Activated T-helper 17 cell treated with anti-CD3 and anti-CD28 coated beads, Interleukin-2, amount 50 U/mL, for 72 hours (primary cell): Measurements from ENCODE around the gene IQCM. TPM values are rescaled to one million over a fixed set of nuclear protein-coding genes. Genes with fewer than 3 reads are reported as not detected.
"Not testable (repeated sequence)": the region's sequence is repeated elsewhere in the genome, so short reads cannot be mapped to it uniquely, and the experiment has no call there.

Experiments used
- ATAC-seq: fragments of 150-1000 bp; cut with Tn5 transposase; replicated peaks from 2 replicates; pipeline ENCODE4 v1.10.0; 2021; ENCODE audit warnings: mild to moderate bottlenecking, moderate library complexity
- H3K27ac Mint-ChIP-seq: one replicate; pipeline ENCODE4 v1.8.0; 2022; ENCODE audit warnings: mixed read lengths
- H3K27me3 Mint-ChIP-seq: one replicate; pipeline ENCODE4 v1.8.0; 2022; ENCODE audit warnings: mixed read lengths
- H3K36me3 Mint-ChIP-seq: one replicate; pipeline ENCODE4 v1.8.0; 2022; ENCODE audit warnings: low read depth, mild to moderate bottlenecking, mixed read lengths
- H3K4me1 Mint-ChIP-seq: one replicate; pipeline ENCODE4 v1.8.0; 2022; ENCODE audit warnings: mixed read lengths
- H3K4me3 Mint-ChIP-seq: one replicate; pipeline ENCODE4 v1.8.0; 2022; ENCODE audit warnings: mild to moderate bottlenecking, mixed read lengths
- H3K9me3 Mint-ChIP-seq: one replicate; pipeline ENCODE4 v1.8.0; 2022; ENCODE audit warnings: mixed read lengths
- total RNA-seq, 2 donors: library from RNA; stranded (reverse); gene quantifications; one replicate each; pipeline ENCODE4 v1.2.3, GENCODE V29; 2022

Gene IQCM
- total RNA-seq, 2 donors from 2014 or later = not detected

DNA sequence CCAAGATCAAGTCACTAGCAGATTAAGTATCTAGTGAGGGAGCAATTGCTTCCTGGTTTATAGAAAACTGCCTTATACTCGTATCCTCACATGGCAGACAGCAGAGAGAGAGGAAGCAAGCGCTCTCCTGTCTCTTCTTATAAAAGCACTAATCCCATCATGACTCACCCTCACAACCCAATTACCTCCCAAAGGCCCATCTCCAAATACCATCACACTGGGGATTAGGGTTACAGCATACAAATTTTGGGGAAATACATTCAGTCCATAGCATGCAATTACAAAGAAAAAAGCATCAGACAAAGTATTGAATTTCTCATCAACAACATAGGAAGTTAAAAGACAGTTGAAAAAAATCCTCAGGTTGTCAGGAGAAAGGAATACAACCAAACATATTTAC lies 292.6 kb downstream of the IQCM start:
- H3K27ac Mint-ChIP-seq = no peak overlapping the region
- no peaks in the 10 kb centered on the region for H3K27me3 Mint-ChIP-seq
- H3K9me3 Mint-ChIP-seq = peaks cover 3% of the 10 kb centered on the region

DNA sequence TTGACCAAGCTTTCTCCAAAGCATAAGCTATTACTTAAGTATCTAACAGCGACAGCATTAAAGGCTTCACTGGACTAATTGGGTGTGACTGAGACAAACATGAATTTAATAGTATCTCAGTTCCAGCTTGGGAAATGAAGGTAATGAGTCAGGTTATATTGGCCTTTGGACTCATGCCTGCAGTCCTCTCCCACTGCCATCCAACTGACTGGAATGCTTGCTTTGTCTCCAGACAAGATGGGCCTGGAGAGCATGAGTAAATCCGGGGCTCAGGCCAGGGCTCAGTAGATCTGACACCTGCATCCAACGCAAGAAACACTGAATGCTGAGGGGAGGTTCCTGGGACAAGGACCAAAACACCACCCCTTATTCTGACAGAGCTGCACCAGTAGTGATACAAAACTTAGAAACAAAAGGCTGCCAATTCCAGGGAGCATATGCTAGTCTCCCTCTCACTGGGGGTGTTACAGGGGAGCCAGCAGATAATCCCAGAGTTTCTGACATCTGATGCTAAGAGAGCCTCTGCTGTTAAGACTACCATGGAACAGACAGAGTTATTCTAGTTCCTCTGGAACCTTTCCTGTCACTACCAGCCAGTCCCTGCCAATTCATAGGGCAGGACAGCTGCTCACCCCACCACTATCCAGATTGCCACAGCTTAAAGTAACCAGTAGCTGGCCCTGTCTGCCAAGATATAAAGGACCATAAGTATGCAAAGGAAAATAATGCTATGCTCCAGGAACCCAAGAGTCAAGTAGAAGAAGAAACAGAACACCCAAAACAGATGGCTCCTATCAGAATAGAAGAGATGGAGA lies 293.8 kb downstream of the IQCM start:
- Mint-ChIP-seq H3K9me3 (peaks cover 6% of the 10 kb centered on the region), H3K4me1 (no peaks in the 10 kb centered on the region), H3K27ac (no peak overlapping the region), H3K27me3 (no peaks in the 10 kb centered on the region), H3K36me3 (no peaks in the 10 kb centered on the region), H3K4me3 (no peak overlapping the region)
- no peak for ATAC-seq

More for the DNA sequence above, 292.6 kb downstream of the IQCM start:
- H3K4me3 Mint-ChIP-seq = no peak overlapping the region
- ATAC-seq = no peak
- H3K36me3 Mint-ChIP-seq = no peaks in the 10 kb centered on the region
- no peaks in the 10 kb centered on the region for H3K4me1 Mint-ChIP-seq

- H3K27me3 Mint-ChIP-seq = no peaks in the 10 kb centered on the region
- no peak overlapping the region for H3K4me3 Mint-ChIP-seq
- H3K4me1 Mint-ChIP-seq = no peaks in the 10 kb centered on the region
- no peaks in the 10 kb centered on the region for H3K36me3 Mint-ChIP-seq
- peaks cover 8% of the 10 kb centered on the region for H3K9me3 Mint-ChIP-seq
- no peak overlapping the region for H3K27ac Mint-ChIP-seq
- ATAC-seq = no peak
These were observed 297.2 kb downstream of the IQCM start for GRCh38 chr4:149518471-149518870.

GRCh38 chr4:149513081-149513480 lies 302.6 kb downstream of the IQCM start:
- Mint-ChIP-seq H3K36me3 (no peaks in the 10 kb centered on the region), H3K4me1 (no peaks in the 10 kb centered on the region), H3K4me3 (no peak overlapping the region), H3K27me3 (no peaks in the 10 kb centered on the region), H3K27ac (no peak overlapping the region), H3K9me3 (peaks cover 10% of the 10 kb centered on the region)
- ATAC-seq = no peak

DNA sequence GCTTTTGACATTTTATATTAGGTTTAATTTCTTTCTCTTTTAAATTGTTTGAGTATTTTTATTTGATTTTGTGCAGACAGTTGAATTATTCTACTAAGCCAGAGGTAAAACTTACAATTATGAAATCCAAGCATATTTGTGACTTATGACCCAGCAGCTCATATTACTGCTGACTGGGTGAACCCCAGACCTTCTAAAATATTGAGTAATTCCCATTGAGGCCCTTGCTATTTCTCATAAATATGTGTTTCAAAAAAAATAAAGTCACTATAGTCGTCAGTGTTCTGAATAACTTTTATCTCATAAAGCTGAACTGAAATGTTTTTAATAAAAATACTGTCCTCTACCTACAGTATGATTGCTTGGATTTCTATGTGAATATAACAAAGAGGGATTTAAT lies 303.1 kb downstream of the IQCM start:
- Mint-ChIP-seq H3K4me1 (no peaks in the 10 kb centered on the region), H3K9me3 (peaks cover 10% of the 10 kb centered on the region), H3K27ac (no peak overlapping the region), H3K27me3 (no peaks in the 10 kb centered on the region), H3K36me3 (no peaks in the 10 kb centered on the region), H3K4me3 (no peak overlapping the region)
- ATAC-seq = no peak

GRCh38 chr4:149511558-149512298 lies 303.9 kb downstream of the IQCM start:
- H3K9me3 Mint-ChIP-seq = peaks cover 14% of the 10 kb centered on the region
- no peaks in the 10 kb centered on the region for H3K27me3 Mint-ChIP-seq
- ATAC-seq = no peak
- H3K36me3 Mint-ChIP-seq = no peaks in the 10 kb centered on the region
- no peak overlapping the region for H3K4me3 Mint-ChIP-seq
- no peak overlapping the region for H3K27ac Mint-ChIP-seq
- H3K4me1 Mint-ChIP-seq = no peaks in the 10 kb centered on the region

- H3K4me1 Mint-ChIP-seq, ATAC-seq, H3K36me3 Mint-ChIP-seq, H3K27ac Mint-ChIP-seq, H3K4me3 Mint-ChIP-seq, H3K27me3 Mint-ChIP-seq: not testable (repeated sequence)
- peaks cover 21% of the 10 kb centered on the region for H3K9me3 Mint-ChIP-seq
These were observed 308.3 kb downstream of the IQCM start for GRCh38 chr4:149507309-149507708.

- no peaks in the 10 kb centered on the region for H3K27me3 Mint-ChIP-seq
- no peaks in the 10 kb centered on the region for H3K4me1 Mint-ChIP-seq
- peaks cover 8% of the 10 kb centered on the region for H3K9me3 Mint-ChIP-seq
- no peaks in the 10 kb centered on the region for H3K36me3 Mint-ChIP-seq
- no peak overlapping the region for H3K4me3 Mint-ChIP-seq
- ATAC-seq = no peak
- no peak overlapping the region for H3K27ac Mint-ChIP-seq
These were observed 314.8 kb downstream of the IQCM start for GRCh38 chr4:149500806-149501205.

DNA sequence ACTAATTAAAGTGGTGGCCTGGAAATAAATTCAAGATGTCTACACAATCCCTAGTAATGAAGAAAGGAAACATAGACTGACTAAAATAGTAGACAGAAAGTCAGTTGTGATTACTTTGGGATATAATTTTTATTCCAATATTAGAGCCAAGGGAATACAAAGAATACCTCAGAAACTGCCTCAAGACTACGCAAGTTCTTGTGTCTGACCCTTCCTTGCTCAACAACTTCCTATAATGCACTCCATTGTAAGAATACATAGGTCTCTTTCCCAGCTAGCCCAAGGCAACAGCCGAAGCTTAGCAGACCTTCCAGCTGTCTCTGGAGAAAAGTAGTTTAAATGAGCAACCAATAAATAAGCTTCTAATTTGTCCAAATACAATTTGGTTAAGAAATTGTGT lies 315.9 kb downstream of the IQCM start:
- Mint-ChIP-seq H3K9me3 (peaks cover 7% of the 10 kb centered on the region), H3K4me3 (no peak overlapping the region), H3K27ac (no peak overlapping the region), H3K27me3 (no peaks in the 10 kb centered on the region), H3K4me1 (no peaks in the 10 kb centered on the region), H3K36me3 (no peaks in the 10 kb centered on the region)
- no peak for ATAC-seq

DNA sequence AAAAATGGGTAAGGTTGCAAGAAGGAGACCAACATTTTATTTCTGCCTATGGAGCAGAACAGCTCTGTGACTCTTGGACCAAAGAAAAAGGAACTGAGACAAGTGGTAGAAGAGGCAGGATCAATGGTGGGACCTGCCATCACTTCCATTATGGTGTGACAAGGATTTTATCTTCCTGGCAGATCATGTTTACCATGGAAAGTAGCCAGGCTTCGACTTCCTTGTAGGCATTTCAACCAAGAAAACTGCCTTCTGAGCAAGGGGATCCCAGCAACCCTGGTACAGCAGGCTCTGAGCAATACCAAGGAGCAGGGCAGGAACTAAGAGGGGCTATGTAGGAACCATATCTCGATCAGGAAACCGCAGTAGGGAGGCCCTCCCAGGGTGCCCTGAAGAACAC lies 317.4 kb downstream of the IQCM start:
- Mint-ChIP-seq H3K36me3 (no peaks in the 10 kb centered on the region), H3K4me3 (no peak overlapping the region), H3K4me1 (no peaks in the 10 kb centered on the region), H3K27ac (no peak overlapping the region), H3K9me3 (peaks cover 9% of the 10 kb centered on the region), H3K27me3 (no peaks in the 10 kb centered on the region)
- ATAC-seq = no peak

- Mint-ChIP-seq H3K36me3 (no peaks in the 10 kb centered on the region), H3K9me3 (peaks cover 13% of the 10 kb centered on the region)
These were observed 322.2 kb downstream of the IQCM start for GRCh38 chr4:149493492-149493891.

DNA sequence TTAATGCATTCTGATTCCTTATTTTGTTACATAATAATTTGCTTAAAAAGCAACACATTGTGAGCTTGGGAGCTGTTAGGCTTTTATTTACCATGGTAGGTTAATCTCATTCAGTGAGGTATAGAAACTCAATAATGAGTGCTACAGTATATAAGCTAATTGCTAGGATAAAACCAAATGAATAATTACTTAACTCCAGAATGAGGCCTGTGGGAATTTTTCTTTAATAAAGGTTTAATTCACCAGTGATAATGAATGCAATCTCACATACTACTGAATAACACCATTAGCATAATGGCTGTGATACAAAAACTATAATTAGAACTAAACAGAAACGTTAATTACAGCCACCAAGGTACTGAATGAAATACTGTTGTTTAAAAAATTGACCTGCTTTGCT lies 326.3 kb downstream of the IQCM start:
- no peaks in the 10 kb centered on the region for H3K36me3 Mint-ChIP-seq

More at GRCh38 chr4:149493492-149493891, 322.2 kb downstream of the IQCM start:
- Mint-ChIP-seq H3K27ac (no peak overlapping the region), H3K4me1 (no peaks in the 10 kb centered on the region), H3K27me3 (no peaks in the 10 kb centered on the region), H3K4me3 (no peak overlapping the region)
- no peak for ATAC-seq

DNA sequence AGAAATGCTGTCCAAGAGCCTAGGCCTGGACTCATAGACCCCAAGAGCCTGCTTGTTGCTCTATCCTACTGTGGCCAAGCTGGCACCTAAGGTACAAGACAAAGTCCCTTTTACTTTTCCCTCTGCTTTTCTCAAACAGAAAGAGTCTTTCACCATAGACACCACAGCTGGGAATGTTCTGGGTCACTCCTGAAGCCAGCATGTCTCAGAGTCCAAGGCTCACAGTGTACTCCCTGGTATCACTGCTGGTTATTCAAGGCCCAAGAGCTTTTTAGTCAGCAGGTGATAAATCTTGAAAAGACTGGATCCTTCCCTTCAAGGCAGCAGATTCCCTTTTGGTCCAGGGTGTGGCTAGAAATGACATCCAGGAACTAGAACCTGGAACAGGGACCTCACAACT lies 328.8 kb downstream of the IQCM start:
- H3K27ac Mint-ChIP-seq = no peak overlapping the region
- ATAC-seq = no peak

More for the DNA sequence above, 326.3 kb downstream of the IQCM start:
- Mint-ChIP-seq H3K4me3 (no peak overlapping the region), H3K27me3 (peaks cover 5% of the 10 kb centered on the region), H3K27ac (no peak overlapping the region), H3K9me3 (peaks cover 16% of the 10 kb centered on the region), H3K4me1 (no peaks in the 10 kb centered on the region)
- ATAC-seq = no peak

GRCh38 chr4:149468669-149469068 lies 347.0 kb downstream of the IQCM start:
- not testable (repeated sequence) for H3K36me3 Mint-ChIP-seq, H3K27ac Mint-ChIP-seq, ATAC-seq, H3K4me3 Mint-ChIP-seq, H3K27me3 Mint-ChIP-seq, H3K4me1 Mint-ChIP-seq
- peaks cover 14% of the 10 kb centered on the region for H3K9me3 Mint-ChIP-seq

More for the DNA sequence above, 328.8 kb downstream of the IQCM start:
- no peaks in the 10 kb centered on the region for H3K4me1 Mint-ChIP-seq
- peaks cover 11% of the 10 kb centered on the region for H3K9me3 Mint-ChIP-seq
- H3K4me3 Mint-ChIP-seq = no peak overlapping the region
- H3K36me3 Mint-ChIP-seq = no peaks in the 10 kb centered on the region
- peaks cover 5% of the 10 kb centered on the region for H3K27me3 Mint-ChIP-seq

DNA sequence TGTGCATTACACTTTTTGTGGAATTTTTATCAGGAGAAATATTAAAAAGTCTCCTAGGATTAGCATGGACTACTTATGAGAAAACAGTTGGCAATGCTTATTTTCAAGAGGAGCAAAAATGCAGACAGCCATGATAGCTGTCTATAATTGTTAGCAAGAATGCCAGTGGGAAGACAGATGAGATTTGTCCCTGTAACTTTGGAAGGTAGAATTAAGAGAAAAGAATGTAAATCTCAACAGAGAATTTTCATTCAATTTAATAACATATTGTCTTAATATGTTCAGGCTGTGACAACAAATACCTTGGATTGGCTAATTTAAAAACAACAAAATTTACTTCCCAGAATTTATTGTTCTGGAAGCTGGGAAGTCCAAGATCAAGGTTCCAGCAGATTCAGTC lies 349.2 kb downstream of the IQCM start:
- no peaks in the 10 kb centered on the region for H3K4me1 Mint-ChIP-seq
- no peak overlapping the region for H3K4me3 Mint-ChIP-seq
- ATAC-seq = no peak
- H3K36me3 Mint-ChIP-seq = no peaks in the 10 kb centered on the region
- no peak overlapping the region for H3K27ac Mint-ChIP-seq
- no peaks in the 10 kb centered on the region for H3K27me3 Mint-ChIP-seq
- H3K9me3 Mint-ChIP-seq = peaks cover 9% of the 10 kb centered on the region
